H1 (cell line): ENCODE data around the gene SLC25A26. TPM values are rescaled to one million over a fixed set of nuclear protein-coding genes. Genes with fewer than 3 reads are reported as not detected.

ENCODE experiments used
- CTCF ChIA-PET: fragments of 300-600 bp; sonication (Branson Sonifier 250); formaldehyde crosslinking; loops from one replicate; lab custom pipeline; 2021; ENCODE audit not compliant: partially characterized antibody; lab: Charles Lee
- POLR2A ChIA-PET: fragments of 300-600 bp; sonication (Branson Sonifier 250); formaldehyde crosslinking; loops from one replicate; lab custom pipeline; 2021; ENCODE audit warnings: inconsistent platforms; ENCODE audit not compliant: partially characterized antibody; lab: Charles Lee
- DNase-seq, 2 experiments: peaks; one replicate each; pipeline versions ENCODE4 v3.0.0 to v3.0.0-alpha.2; 2010 to 2022; ENCODE audit warnings: low spot score in 2 of 2, low read depth in 1 of 2, mixed read lengths in 1 of 2
- FAIRE-seq: peaks from 2 replicates; lab custom pipeline; 2011; peaks lifted over from hg19 to GRCh38; lab: Jason Lieb, UNC
- H2AFZ ChIP-seq: 2 replicates; pipeline ENCODE4 v1.8.1; 2012; ENCODE audit warnings: low read length, inconsistent platforms
- H2AK5ac ChIP-seq: 2 replicates; pipeline ENCODE4 v1.6.1; 2013; ENCODE audit warnings: low read depth, low read length
- H2BK120ac ChIP-seq: replicated peaks from 2 replicates; pipeline ENCODE3; 2013; ENCODE audit warnings: low read depth, low read length, inconsistent platforms
- H2BK12ac ChIP-seq: 2 replicates; pipeline ENCODE4 v1.6.1; 2013; ENCODE audit warnings: low read depth, low read length
- H2BK15ac ChIP-seq: 2 replicates; pipeline ENCODE4 v1.6.1; 2013; ENCODE audit warnings: low read length
- H2BK20ac ChIP-seq: 2 replicates; pipeline ENCODE4 v1.6.1; 2013; ENCODE audit warnings: low read length
- H2BK5ac ChIP-seq: 2 replicates; pipeline ENCODE4 v1.6.1; 2013; ENCODE audit warnings: low read depth, low read length
- H3K14ac ChIP-seq: 2 replicates; pipeline ENCODE4 v1.6.1; 2013; ENCODE audit warnings: inconsistent platforms; ENCODE audit not compliant: insufficient read length
- H3K18ac ChIP-seq: 2 replicates; pipeline ENCODE4 v1.6.1; 2013; ENCODE audit warnings: low read length; ENCODE audit errors: extremely low read depth
- H3K23ac ChIP-seq: 2 replicates; pipeline ENCODE4 v1.6.1; 2013; ENCODE audit warnings: inconsistent platforms; ENCODE audit not compliant: insufficient read length
- H3K23me2 ChIP-seq: 2 replicates; pipeline ENCODE4 v1.6.1; 2013; ENCODE audit warnings: low read depth, low read length
- H3K27ac ChIP-seq: 2 replicates; pipeline ENCODE4 v1.6.1; 2011; ENCODE audit warnings: low read depth, low read length, inconsistent platforms
- H3K27me3 ChIP-seq, 4 experiments: replicated peaks in 1 of 4; 1 replicate in 1 of 4; 2 replicates in 3 of 4; pipeline versions ENCODE4 v1.6.1 to v1.8.1; 2011 to 2013; ENCODE audit warnings: low read length in 3 of 4, mild to moderate bottlenecking in 3 of 4, inconsistent platforms in 2 of 4, mixed read lengths in 2 of 4, moderate library complexity in 1 of 4; ENCODE audit not compliant: control insufficient read depth in 3 of 4, insufficient read depth in 3 of 4; ENCODE audit errors: extremely low read depth in 1 of 4
- H3K36me3 ChIP-seq, 4 experiments: 2 replicates each; pipeline versions ENCODE4 v1.6.1 to v1.8.1; 2011 to 2013; ENCODE audit warnings: mild to moderate bottlenecking in 4 of 4, low read length in 3 of 4, moderate library complexity in 2 of 4, control low read depth in 1 of 4, inconsistent platforms in 1 of 4; ENCODE audit not compliant: insufficient read depth in 4 of 4, control insufficient read depth in 2 of 4
- H3K4ac ChIP-seq: replicated peaks from 2 replicates; pipeline ENCODE3; 2013; ENCODE audit warnings: low read length, low read depth, mixed read lengths, inconsistent platforms; ENCODE audit not compliant: insufficient read length
- H3K4me1 ChIP-seq, 4 experiments: replicated peaks in 1 of 4; 1 replicate in 1 of 4; 2 replicates in 3 of 4; pipeline versions ENCODE4 v1.6.1 to v1.8.1; 2011 to 2013; ENCODE audit warnings: low read length in 3 of 4, inconsistent platforms in 2 of 4, mixed read lengths in 1 of 4; ENCODE audit not compliant: insufficient read depth in 4 of 4, control insufficient read depth in 3 of 4
- H3K4me2 ChIP-seq, 2 experiments: 2 replicates each; pipeline versions ENCODE4 v1.6.1 to v1.8.1; 2011 to 2013; ENCODE audit warnings: low read depth in 2 of 2, low read length in 2 of 2, control low read depth in 1 of 2, inconsistent platforms in 1 of 2, mild to moderate bottlenecking in 1 of 2; ENCODE audit not compliant: insufficient read depth in 1 of 2
- H3K4me3 ChIP-seq, 4 experiments: fragments of 200-600, 300-600 bp in 1 of 4; sonication (generic), shearing (Covaris generic), sonication (Bioruptor Twin) in 1 of 4; 2 replicates each; pipeline versions ENCODE4 v1.5.1 to v1.8.1; 2011 to 2016; ENCODE audit warnings: low read length in 4 of 4, low read depth in 3 of 4, control low read depth in 2 of 4, inconsistent platforms in 2 of 4, mild to moderate bottlenecking in 2 of 4, mixed read lengths in 1 of 4, moderate library complexity in 1 of 4; ENCODE audit not compliant: insufficient read depth in 2 of 4; ENCODE audit errors: extremely low read depth in 1 of 4
- H3K56ac ChIP-seq: replicated peaks from 2 replicates; pipeline ENCODE3; 2013; ENCODE audit warnings: low read depth, mild to moderate bottlenecking, mixed read lengths, low read length, inconsistent platforms; ENCODE audit not compliant: insufficient read length
- H3K79me1 ChIP-seq: 2 replicates; pipeline ENCODE4 v1.6.1; 2013; ENCODE audit warnings: low read depth, low read length, control low read depth
- H3K79me2 ChIP-seq, 2 experiments: 2 replicates each; pipeline versions ENCODE4 v1.6.1 to v1.8.1; 2012 to 2013; ENCODE audit warnings: low read length in 2 of 2, mild to moderate bottlenecking in 2 of 2, inconsistent platforms in 1 of 2; ENCODE audit not compliant: insufficient read depth in 2 of 2, control insufficient read depth in 1 of 2
- H3K9ac ChIP-seq, 4 experiments: replicated peaks in 1 of 4; 1 replicate in 1 of 4; 2 replicates in 3 of 4; pipeline versions ENCODE4 v1.6.1 to v1.8.1; 2011 to 2013; ENCODE audit warnings: low read depth in 3 of 4, low read length in 3 of 4, control low read depth in 2 of 4, mild to moderate bottlenecking in 2 of 4, moderate library complexity in 2 of 4, inconsistent platforms in 1 of 4; ENCODE audit errors: extremely low read depth in 1 of 4
- H3K9me3 ChIP-seq, 2 experiments: 2 replicates each; pipeline versions ENCODE4 v1.6.1 to v1.8.1; 2012 to 2013; ENCODE audit warnings: mild to moderate bottlenecking in 2 of 2, moderate library complexity in 2 of 2, control low read depth in 1 of 2, inconsistent platforms in 1 of 2, low read depth in 1 of 2, low read length in 1 of 2, mixed read lengths in 1 of 2; ENCODE audit not compliant: insufficient read depth in 2 of 2
- H4K20me1 ChIP-seq, 2 experiments: replicated peaks in 1 of 2; 2 replicates each; pipeline versions ENCODE3 to v1.8.1; 2011 to 2013; ENCODE audit warnings: inconsistent platforms in 2 of 2, low read length in 2 of 2, mild to moderate bottlenecking in 1 of 2; ENCODE audit not compliant: insufficient read depth in 2 of 2, control insufficient read depth in 1 of 2
- H4K5ac ChIP-seq: 2 replicates; pipeline ENCODE4 v1.6.1; 2013; ENCODE audit warnings: low read length, low read depth, mixed read lengths, inconsistent platforms; ENCODE audit not compliant: insufficient read length
- H4K8ac ChIP-seq: 2 replicates; pipeline ENCODE4 v1.8.0; 2013; ENCODE audit warnings: mild to moderate bottlenecking, moderate library complexity, low read length, inconsistent platforms; ENCODE audit not compliant: insufficient read depth; ENCODE audit errors: extremely low read depth
- H4K91ac ChIP-seq: replicated peaks from 2 replicates; pipeline ENCODE3; 2013; ENCODE audit warnings: low read length, mixed read lengths, inconsistent platforms; ENCODE audit not compliant: insufficient read length
- CBX5 ChIP-seq: fragments of 300-800, 300-1000 bp; sonication (generic); IDR thresholded peaks from 2 replicates; pipeline ENCODE4 v1.7.1; 2016; ENCODE audit warnings: antibody characterized with exemption, low read length, low read depth
- CBX8 ChIP-seq: fragments of 300-800, 300-1000 bp; sonication (generic); IDR thresholded peaks from 2 replicates; pipeline ENCODE4 v1.7.1; 2016; ENCODE audit warnings: low read depth, low read length, borderline replicate concordance
- FOSL1 ChIP-seq: IDR thresholded peaks from 2 replicates; pipeline ENCODE4 v1.6.1; 2011; ENCODE audit warnings: mild to moderate bottlenecking, low read depth, low read length, moderate library complexity; ENCODE audit not compliant: insufficient read depth
- KDM1A ChIP-seq: fragments of 200-600, 300-600 bp; sonication (generic); IDR thresholded peaks from 2 replicates; pipeline ENCODE4 v1.7.1; 2016; ENCODE audit warnings: mild to moderate bottlenecking, low read length, borderline replicate concordance
- KDM4A ChIP-seq: IDR thresholded peaks from one replicate; pipeline ENCODE4 v1.7.1; 2012; ENCODE audit warnings: low read depth, mild to moderate bottlenecking, moderate library complexity, low read length, inconsistent platforms; ENCODE audit not compliant: severe bottlenecking
- KDM5A ChIP-seq: fragments of 200-600 bp; IDR thresholded peaks from 2 replicates; pipeline ENCODE4 v1.7.1; 2012; ENCODE audit warnings: mild to moderate bottlenecking, low read length, inconsistent platforms, mixed read lengths
- POU5F1 ChIP-seq: IDR thresholded peaks from 2 replicates; pipeline ENCODE4 v1.6.1; 2011; ENCODE audit warnings: low read depth, mild to moderate bottlenecking, low read length, moderate library complexity
- SIN3A ChIP-seq, 2 experiments: IDR thresholded peaks in 1 of 2; conservative IDR thresholded peaks in 1 of 2; 2 replicates each; pipeline ENCODE4 v1.6.1; 2011 to 2012; ENCODE audit warnings: low read length in 2 of 2, improper control_type of control experiment in 1 of 2, low read depth in 1 of 2, mild to moderate bottlenecking in 1 of 2
- TAF1 ChIP-seq: IDR thresholded peaks from 2 replicates; pipeline ENCODE4 v1.6.1; 2011; ENCODE audit warnings: mild to moderate bottlenecking, low read depth, low read length
- TCF12 ChIP-seq: IDR thresholded peaks from 2 replicates; pipeline ENCODE4 v1.6.1; 2011; ENCODE audit warnings: low read depth, mild to moderate bottlenecking, low read length
- WGBS, 2 experiments: shearing (Covaris generic) in 1 of 2; methylation state at CpG; one replicate each; pipeline versions ENCODE4 v1.1.6 to v1.1.7; 2013 to 2015; ENCODE audit warnings: low lambda C conversion rate in 2 of 2, mixed read lengths in 2 of 2, inconsistent platforms in 1 of 2, low coverage in 1 of 2, missing lambda C conversion rate in 1 of 2; ENCODE audit not compliant: insufficient replicate concordance in 2 of 2, insufficient coverage in 1 of 2, insufficient read length in 1 of 2; ENCODE audit errors: extremely low coverage in 1 of 2, missing lambda C conversion rate in 1 of 2; 5-methylcytosine and 5-hydroxymethylcytosine counted together
- polyA plus RNA-seq, 7 experiments: library from polyadenylated mRNA; depleted of rRNA in 3 of 7; stranded (reverse) in 5 of 7; unstranded in 2 of 7; fragments of >200 nt in 5 of 7; fragments of 200-250 nt in 2 of 7; gene quantifications; 1 replicate in 5 of 7; 2 replicates in 1 of 7; 4 replicates in 1 of 7; pipeline versions ENCODE4 v1.2.1 to v1.2.3, GENCODE V29; 2011 to 2013; ENCODE audit warnings: missing spikeins in 2 of 7, mixed read lengths in 2 of 7
- total RNA-seq: library from RNA; stranded (reverse); fragmentation: NEBNext Ultra II Directional; extraction: Animal tissue kit (Norgen Biotek cat#: 25700); gene quantifications from 2 replicates; pipeline ENCODE4 v1.2.1, GENCODE V29; 2021
- TF ChIP-seq, protein P1 (sequence below): IDR thresholded peaks from 2 replicates; pipeline ENCODE4 v1.6.1; 2011; ENCODE audit warnings: low read length, improper control_type of control experiment
- TF ChIP-seq, protein P2 (sequence below): IDR thresholded peaks from 2 replicates; pipeline ENCODE4 v1.6.1; 2011; ENCODE audit warnings: low read depth, mild to moderate bottlenecking, low read length; ENCODE audit not compliant: insufficient read depth

The SLC25A26 gene
- total and polyA plus RNA-seq, 2 of the 8 experiments (the other 6 are each of a cell fraction or from before 2014, with no cell fraction given) = 30.0 to 37.0 TPM

DNA sequence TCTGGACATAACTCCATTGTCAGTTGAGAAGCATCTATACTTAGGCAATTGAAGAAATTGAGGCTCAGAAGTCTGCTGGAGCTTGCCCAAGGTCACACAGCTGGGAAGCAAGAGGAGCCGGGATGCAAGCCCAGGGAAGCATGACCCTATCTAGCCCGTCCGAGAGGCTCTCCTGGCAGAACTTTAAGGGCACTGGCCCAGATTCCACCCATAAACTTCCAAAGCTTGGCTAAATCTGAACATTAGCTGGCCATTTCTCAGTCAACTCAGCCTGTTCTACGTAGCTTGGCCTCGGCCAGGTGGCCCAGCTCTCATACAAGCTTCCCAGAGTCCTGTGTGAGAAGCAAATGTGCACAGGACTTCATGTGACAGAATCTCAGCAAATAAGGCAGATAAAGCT, 204.2 kb downstream of the SLC25A26 start:
- FAIRE-seq (no peak), DNase-seq (no peak)
- no peak overlapping the region for H4K91ac ChIP-seq
- no peak overlapping the region for H2BK120ac ChIP-seq
- H3K23me2 ChIP-seq = no peaks in the 10 kb centered on the region
- peaks cover 11 to 34% of the 10 kb centered on the region in 2 experiments for H4K20me1 ChIP-seq
- no peak overlapping the region for H3K4me2 ChIP-seq
- H3K36me3 ChIP-seq = peaks cover 0 to 49% (median 18%) of the 10 kb centered on the region in 4 experiments; a peak in 6 of 8 replicates
- H3K4me3 ChIP-seq = no peak overlapping the region
- H3K4me1 ChIP-seq = peaks cover 0 to 12% (median 5%) of the 10 kb centered on the region in 4 experiments; a peak in 3 of 7 replicates
- peak overlapping the region; percentile 58 for H3K14ac ChIP-seq
- POLR2A ChIA-PET = interaction anchor here (1.1 kb wide), 1 partner anchor 17 kb away, joined by 3 read pairs; no protein-coding TSS in a partner anchor
- no peak overlapping the region for H4K8ac ChIP-seq
- CTCF ChIA-PET = interaction anchor here (0.7 to 1.4 kb wide), 2 partner anchors 15 kb away, joined by 3 to 4 read pairs; no protein-coding TSS in a partner anchor
- H3K79me2 ChIP-seq = peaks cover 15 to 98% of the 10 kb centered on the region in 2 experiments
- no peak overlapping the region for H2AFZ ChIP-seq
- no peak overlapping the region for H3K56ac ChIP-seq
- H3K18ac ChIP-seq = no peak overlapping the region
- H3K27ac ChIP-seq = no peak overlapping the region
- H3K27me3 ChIP-seq = no peaks in the 10 kb centered on the region
- H2BK5ac ChIP-seq = no peak overlapping the region
- H3K23ac ChIP-seq = no peak overlapping the region
- H4K5ac ChIP-seq = no peak overlapping the region
- H2BK12ac ChIP-seq = no peak overlapping the region
- H2BK20ac ChIP-seq = no peak overlapping the region
- 87% methylated on average over 5 of the region's 5 CpGs; no CpG with 5 or more reads in 1 of the 2 experiments for WGBS, 2 experiments
- no peak overlapping the region for H2AK5ac ChIP-seq
- H2BK15ac ChIP-seq = no peak overlapping the region
- no peak overlapping the region for H3K9ac ChIP-seq
- peaks cover 18% of the 10 kb centered on the region for H3K79me1 ChIP-seq
- peaks cover 27 to 34% of the 10 kb centered on the region in 2 experiments for H3K9me3 ChIP-seq
- no peak overlapping the region for H3K4ac ChIP-seq
- TF ChIP-seq TAF1 (no peak), CBX8 (no peak), FOSL1 (no peak), KDM4A (no peak), POU5F1 (no peak), KDM1A (no peak), KDM5A (no peak), TCF12 (no peak), SIN3A (conservative IDR thresholded peaks at IDR 0.05 in 1 of 2, IDR thresholded peaks at IDR 0.05 in 1 of 2; ENCODE audit: low read depth in 1 of 2, low read length in 2 of 2) (no peak), CBX5 (no peak)
- TF ChIP-seq, protein P1, sequence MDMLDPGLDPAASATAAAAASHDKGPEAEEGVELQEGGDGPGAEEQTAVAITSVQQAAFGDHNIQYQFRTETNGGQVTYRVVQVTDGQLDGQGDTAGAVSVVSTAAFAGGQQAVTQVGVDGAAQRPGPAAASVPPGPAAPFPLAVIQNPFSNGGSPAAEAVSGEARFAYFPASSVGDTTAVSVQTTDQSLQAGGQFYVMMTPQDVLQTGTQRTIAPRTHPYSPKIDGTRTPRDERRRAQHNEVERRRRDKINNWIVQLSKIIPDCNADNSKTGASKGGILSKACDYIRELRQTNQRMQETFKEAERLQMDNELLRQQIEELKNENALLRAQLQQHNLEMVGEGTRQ = no peak
- TF ChIP-seq, protein P2, sequence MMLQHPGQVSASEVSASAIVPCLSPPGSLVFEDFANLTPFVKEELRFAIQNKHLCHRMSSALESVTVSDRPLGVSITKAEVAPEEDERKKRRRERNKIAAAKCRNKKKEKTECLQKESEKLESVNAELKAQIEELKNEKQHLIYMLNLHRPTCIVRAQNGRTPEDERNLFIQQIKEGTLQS = no peak
